HepG2 (cell line): ENCODE data around the gene NOP9. TPM values are rescaled to one million over a fixed set of nuclear protein-coding genes. Genes with fewer than 3 reads are reported as not detected.

Source experiments
- FOXC1 ChIP-seq: sonication (generic); formaldehyde crosslinking; IDR thresholded peaks from 2 replicates; pipeline ENCODE4 v1.8.0; 2022; ENCODE audit warnings: mild to moderate bottlenecking, missing genetic modification reagents, borderline replicate concordance
- GATA4 ChIP-seq: sonication (generic); IDR thresholded peaks from 2 replicates; pipeline ENCODE4 v1.6.1; 2016; ENCODE audit warnings: antibody characterized with exemption, low read depth, borderline replicate concordance
- HINFP ChIP-seq: sonication (generic); formaldehyde crosslinking; IDR thresholded peaks from 2 replicates; pipeline ENCODE4 v1.4.0; 2020; ENCODE audit warnings: low read depth, mild to moderate bottlenecking, missing genetic modification reagents
- MAZ ChIP-seq, 2 experiments: sonication (generic) in 1 of 2; formaldehyde crosslinking in 1 of 2; IDR thresholded peaks; 2 replicates each; pipeline versions ENCODE4 v1.5.0 to v1.6.1; 2012 to 2020; ENCODE audit warnings: low read depth in 2 of 2, mild to moderate bottlenecking in 2 of 2, borderline replicate concordance in 1 of 2, improper control_type of control experiment in 1 of 2, low read length in 1 of 2, missing genetic modification reagents in 1 of 2, moderate library complexity in 1 of 2
- ONECUT2 ChIP-seq: sonication (generic); formaldehyde crosslinking; IDR thresholded peaks from 2 replicates; pipeline ENCODE4 v1.4.0; 2020; ENCODE audit warnings: missing genetic modification reagents
- RNF2 ChIP-seq: fragments of 450-650 bp; conservative IDR thresholded peaks from 2 replicates; pipeline ENCODE4 v1.6.1; 2016; ENCODE audit warnings: low read depth
- ZHX2 ChIP-seq, 2 experiments: sonication (generic) in 1 of 2; formaldehyde crosslinking in 1 of 2; IDR thresholded peaks; 2 replicates each; pipeline versions ENCODE4 v1.6.1 to v1.9.0; 2014 to 2022; ENCODE audit warnings: antibody characterized with exemption in 1 of 2, borderline replicate concordance in 1 of 2, inconsistent platforms in 1 of 2, low read depth in 1 of 2, missing genetic modification reagents in 1 of 2
- ZNF138 ChIP-seq: sonication (generic); formaldehyde crosslinking; IDR thresholded peaks from 2 replicates; pipeline ENCODE4 v1.5.0; 2020; ENCODE audit warnings: mild to moderate bottlenecking, low read depth, missing genetic modification reagents
- ZNF296 ChIP-seq: sonication (generic); formaldehyde crosslinking; conservative IDR thresholded peaks from 2 replicates; pipeline ENCODE4 v1.5.0; 2020; ENCODE audit warnings: mild to moderate bottlenecking, missing genetic modification reagents
- ZNF616 ChIP-seq: sonication (generic); formaldehyde crosslinking; IDR thresholded peaks from 2 replicates; pipeline ENCODE4 v1.5.0; 2020; ENCODE audit warnings: low read depth, mild to moderate bottlenecking, missing genetic modification reagents
- ZNF720 ChIP-seq: sonication (generic); formaldehyde crosslinking; IDR thresholded peaks from 2 replicates; pipeline ENCODE4 v1.4.0; 2020; ENCODE audit warnings: missing genetic modification reagents
- ZNF749 ChIP-seq: sonication (generic); formaldehyde crosslinking; IDR thresholded peaks from 2 replicates; pipeline ENCODE4 v1.8.0; 2022; ENCODE audit warnings: mild to moderate bottlenecking, missing genetic modification reagents, moderate library complexity, borderline replicate concordance
- ZNF878 ChIP-seq: sonication (generic); formaldehyde crosslinking; IDR thresholded peaks from 2 replicates; pipeline ENCODE4 v1.8.1; 2023; ENCODE audit warnings: mild to moderate bottlenecking, missing genetic modification reagents, moderate library complexity
- ZNF891 ChIP-seq: sonication (generic); formaldehyde crosslinking; IDR thresholded peaks from 2 replicates; pipeline ENCODE4 v1.5.0; 2020; ENCODE audit warnings: mild to moderate bottlenecking, missing genetic modification reagents
- polyA plus RNA-seq, 8 experiments: library from polyadenylated mRNA; depleted of rRNA in 3 of 8; stranded (reverse) in 7 of 8; unstranded in 1 of 8; fragments of >200 nt; fragmentation: Illumina TruSeq in 4 of 8; extraction: Trizol in 4 of 8; gene quantifications; 2 replicates each; pipeline versions ENCODE4 v1.2.1 to v1.2.3, GENCODE V29; 2011 to 2016; ENCODE audit warnings: low read depth in 4 of 8, missing spikeins in 1 of 8, mixed read lengths in 1 of 8; ENCODE audit not compliant: insufficient read depth in 1 of 8
- total RNA-seq, 5 experiments: library from RNA; depleted of rRNA; stranded (reverse); fragments of >200 nt; fragmentation: Illumina TruSeq; extraction: Trizol; gene quantifications; 2 replicates each; pipeline ENCODE4 v1.2.3, GENCODE V29; 2016; ENCODE audit warnings: low read depth in 1 of 5
- TF ChIP-seq, protein P1 (sequence below): IDR thresholded peaks from 2 replicates; pipeline ENCODE4 v1.6.1; 2012; ENCODE audit warnings: low read length, improper control_type of control experiment
- TF ChIP-seq, protein P2 (sequence below): sonication (generic); formaldehyde crosslinking; IDR thresholded peaks from 2 replicates; pipeline ENCODE4 v1.8.0; 2023; ENCODE audit warnings: mild to moderate bottlenecking, missing genetic modification reagents

NOP9 gene
- total and polyA plus RNA-seq, 2 of the 13 experiments (the other 11 are each of a cell fraction or from before 2014, with no cell fraction given), result 24.5 to 61.6 TPM

DNA sequence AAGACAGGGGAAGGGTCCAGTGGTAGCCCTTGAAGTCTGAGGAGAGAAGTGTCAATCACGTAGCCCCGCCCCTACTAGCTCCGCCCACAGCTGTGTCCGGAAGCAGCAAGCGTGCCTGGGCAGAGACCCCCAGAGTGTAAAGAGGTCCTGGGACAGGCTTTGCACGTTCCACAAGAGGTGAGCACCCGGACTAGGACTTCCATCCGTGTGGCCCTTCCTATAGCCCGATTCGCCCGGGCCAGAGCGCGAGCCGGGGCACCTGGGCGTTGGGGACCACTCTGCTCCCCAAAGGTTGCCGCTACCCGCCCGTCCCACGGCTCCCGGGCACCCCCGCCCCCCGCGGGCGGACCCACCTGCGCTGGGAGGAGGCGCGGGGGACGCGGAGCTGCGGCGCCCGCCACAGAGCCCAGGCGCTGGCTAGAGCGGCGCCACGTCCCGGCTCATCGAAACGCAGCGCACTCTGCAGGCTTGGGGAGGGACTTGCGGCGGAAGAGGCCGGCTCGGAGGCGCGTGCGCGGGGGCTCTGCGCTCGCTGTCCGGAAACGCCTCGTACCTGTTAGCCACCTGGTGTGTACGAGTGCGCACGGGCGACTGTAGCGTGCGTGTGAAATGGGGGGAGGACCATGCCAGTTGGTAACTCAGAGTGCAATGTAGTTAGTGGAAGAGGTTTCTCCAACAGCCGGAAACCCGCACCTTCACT, 28.4 kb upstream of the NOP9 start, which contains the start of gene RABGGTA (continued):
- TF ChIP-seq ZHX2 (IDR thresholded peaks at IDR 0.05; ENCODE audit: low read depth), result peak; percentile 91
- peak; percentile 98; the same call in 1 of the 2 replicates for TF ChIP-seq ZHX2 (CRISPR knock-in tag; IDR thresholded peaks at IDR 0.05; ENCODE audit: borderline replicate concordance)
- peak; percentile 98 for TF ChIP-seq ZNF878 (CRISPR knock-in tag)
- TF ChIP-seq ZNF616 (CRISPR knock-in tag), result peak; percentile 97
- TF ChIP-seq ZNF138 (CRISPR knock-in tag), result peak; percentile 98
- TF ChIP-seq HINFP (CRISPR knock-in tag), result peak; percentile 92
- TF ChIP-seq MAZ (IDR thresholded peaks at IDR 0.05; ENCODE audit: borderline replicate concordance, low read depth, low read length), result peak; percentile 97
- peak; percentile 100 for TF ChIP-seq MAZ (CRISPR knock-in tag; IDR thresholded peaks at IDR 0.05; ENCODE audit: low read depth)
- TF ChIP-seq FOXC1 (CRISPR knock-in tag), result peak; percentile 100
- TF ChIP-seq ZNF720 (CRISPR knock-in tag), result 0 out of 2 replicates have a peak, but pooled peaks have one; percentile 37
- peak; percentile 95 for TF ChIP-seq ZNF296 (CRISPR knock-in tag)
- TF ChIP-seq, protein P1, sequence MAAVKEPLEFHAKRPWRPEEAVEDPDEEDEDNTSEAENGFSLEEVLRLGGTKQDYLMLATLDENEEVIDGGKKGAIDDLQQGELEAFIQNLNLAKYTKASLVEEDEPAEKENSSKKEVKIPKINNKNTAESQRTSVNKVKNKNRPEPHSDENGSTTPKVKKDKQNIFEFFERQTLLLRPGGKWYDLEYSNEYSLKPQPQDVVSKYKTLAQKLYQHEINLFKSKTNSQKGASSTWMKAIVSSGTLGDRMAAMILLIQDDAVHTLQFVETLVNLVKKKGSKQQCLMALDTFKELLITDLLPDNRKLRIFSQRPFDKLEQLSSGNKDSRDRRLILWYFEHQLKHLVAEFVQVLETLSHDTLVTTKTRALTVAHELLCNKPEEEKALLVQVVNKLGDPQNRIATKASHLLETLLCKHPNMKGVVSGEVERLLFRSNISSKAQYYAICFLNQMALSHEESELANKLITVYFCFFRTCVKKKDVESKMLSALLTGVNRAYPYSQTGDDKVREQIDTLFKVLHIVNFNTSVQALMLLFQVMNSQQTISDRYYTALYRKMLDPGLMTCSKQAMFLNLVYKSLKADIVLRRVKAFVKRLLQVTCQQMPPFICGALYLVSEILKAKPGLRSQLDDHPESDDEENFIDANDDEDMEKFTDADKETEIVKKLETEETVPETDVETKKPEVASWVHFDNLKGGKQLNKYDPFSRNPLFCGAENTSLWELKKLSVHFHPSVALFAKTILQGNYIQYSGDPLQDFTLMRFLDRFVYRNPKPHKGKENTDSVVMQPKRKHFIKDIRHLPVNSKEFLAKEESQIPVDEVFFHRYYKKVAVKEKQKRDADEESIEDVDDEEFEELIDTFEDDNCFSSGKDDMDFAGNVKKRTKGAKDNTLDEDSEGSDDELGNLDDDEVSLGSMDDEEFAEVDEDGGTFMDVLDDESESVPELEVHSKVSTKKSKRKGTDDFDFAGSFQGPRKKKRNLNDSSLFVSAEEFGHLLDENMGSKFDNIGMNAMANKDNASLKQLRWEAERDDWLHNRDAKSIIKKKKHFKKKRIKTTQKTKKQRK, result no peak
- peak; percentile 76 for TF ChIP-seq GATA4
- TF ChIP-seq, protein P2, sequence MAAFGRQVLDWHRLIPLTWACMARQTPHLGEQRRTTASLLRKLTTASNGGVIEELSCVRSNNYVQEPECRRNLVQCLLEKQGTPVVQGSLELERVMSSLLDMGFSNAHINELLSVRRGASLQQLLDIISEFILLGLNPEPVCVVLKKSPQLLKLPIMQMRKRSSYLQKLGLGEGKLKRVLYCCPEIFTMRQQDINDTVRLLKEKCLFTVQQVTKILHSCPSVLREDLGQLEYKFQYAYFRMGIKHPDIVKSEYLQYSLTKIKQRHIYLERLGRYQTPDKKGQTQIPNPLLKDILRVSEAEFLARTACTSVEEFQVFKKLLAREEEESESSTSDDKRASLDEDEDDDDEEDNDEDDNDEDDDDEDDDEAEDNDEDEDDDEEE (CRISPR knock-in tag), result peak; percentile 100
- TF ChIP-seq ONECUT2 (CRISPR knock-in tag), result peak; percentile 75
- peak; percentile 98 for TF ChIP-seq ZNF891 (CRISPR knock-in tag)
- peak; percentile 97 for TF ChIP-seq RNF2
- TF ChIP-seq ZNF749, result peak; percentile 99
